GM10266 (cell line): ENCODE measurements around the gene USP33.
"Not testable (repeated sequence)": the region's sequence is repeated elsewhere in the genome, so short reads cannot be mapped to it uniquely, and the experiment has no call there.

Experiments
- DNase-seq: peaks from one replicate; pipeline ENCODE4 v3.0.0; 2012; ENCODE audit errors: extremely low spot score
- CTCF ChIP-seq: IDR thresholded peaks from 2 replicates; pipeline ENCODE4 v1.5.1; 2012; ENCODE audit warnings: mild to moderate bottlenecking, low read depth; ENCODE audit not compliant: control insufficient read depth, insufficient read depth; ENCODE audit errors: missing control alignments

The USP33 gene

DNA sequence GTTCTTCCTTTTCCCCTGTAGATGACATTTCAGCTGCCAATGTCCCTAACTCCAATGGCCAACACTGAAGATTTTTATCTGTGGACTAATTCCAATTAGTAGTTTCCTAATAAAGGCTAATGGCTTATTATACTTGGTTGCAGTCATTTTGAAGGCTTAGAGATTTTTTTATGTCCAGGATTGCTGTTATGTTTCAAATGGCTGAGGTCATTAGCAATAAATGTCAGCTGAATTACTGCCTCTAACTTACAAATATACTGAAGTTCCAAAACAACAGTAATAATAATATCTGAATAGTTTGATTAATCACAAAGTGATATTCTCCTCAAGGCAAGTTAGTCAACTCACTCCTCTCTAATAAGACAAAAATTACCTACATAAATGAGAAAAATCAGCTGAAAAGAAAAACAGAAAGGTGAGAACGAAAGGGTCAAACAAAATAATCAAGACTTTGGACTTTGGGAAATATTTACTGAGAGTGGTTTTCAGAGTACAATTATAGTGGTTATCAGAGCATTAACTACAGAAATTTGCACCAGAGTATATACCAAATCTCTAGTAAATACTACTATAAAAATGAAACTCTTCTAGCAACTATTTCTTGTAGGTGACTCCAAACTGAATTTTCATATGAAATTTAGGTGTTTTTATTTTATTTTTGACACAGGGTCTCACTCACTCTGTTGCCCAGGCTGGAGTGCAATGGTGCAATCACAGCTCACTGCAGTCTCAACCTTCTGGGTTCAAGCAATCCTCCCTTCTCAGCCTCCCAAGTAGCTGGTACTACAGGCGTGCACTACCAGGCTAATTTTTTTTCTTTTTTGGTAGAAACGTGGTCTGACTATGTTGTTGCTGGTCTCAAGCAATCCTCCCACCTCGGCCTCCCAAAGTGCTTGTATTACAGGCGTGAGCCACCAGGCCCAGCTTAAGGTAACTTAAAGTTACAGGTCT is 80.7 kb downstream of the USP33 start:
- TF ChIP-seq CTCF, result no peak
- no peak for DNase-seq

- DNase-seq, result not testable (repeated sequence)
Measured at GRCh38 chr1:77674807-77675206, 84.8 kb downstream of the USP33 start.

DNA sequence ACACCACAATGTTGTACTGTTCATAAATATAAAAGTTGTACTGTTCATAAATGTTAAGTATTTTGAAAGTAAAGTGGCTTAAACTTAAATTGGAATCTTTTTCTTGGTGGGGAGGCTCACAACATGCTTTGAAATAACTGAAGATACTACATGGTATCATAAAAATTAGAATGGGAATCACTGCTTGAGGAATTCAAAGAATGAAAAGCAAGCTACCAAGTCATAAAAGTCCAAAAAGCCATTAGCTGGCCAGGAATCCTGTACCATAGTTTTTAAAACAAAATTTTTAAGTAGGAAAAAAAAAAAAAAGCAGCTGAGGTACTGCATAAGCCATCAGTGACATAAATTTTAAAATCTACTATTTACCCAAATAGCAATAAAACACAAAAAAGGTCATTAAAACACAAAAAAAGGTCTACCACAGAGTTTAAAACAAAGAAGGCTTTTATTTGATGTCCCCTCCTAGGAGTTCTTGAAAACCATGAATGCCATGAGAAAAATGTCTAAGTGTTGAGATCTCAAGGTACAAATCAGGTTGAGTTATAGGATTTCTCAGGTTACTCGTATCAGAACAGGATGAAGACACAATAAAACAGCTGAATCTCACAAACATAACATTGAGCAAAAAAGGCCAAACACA is 85.8 kb downstream of the USP33 start:
- DNase-seq, result no peak
- no peak for TF ChIP-seq CTCF

DNA sequence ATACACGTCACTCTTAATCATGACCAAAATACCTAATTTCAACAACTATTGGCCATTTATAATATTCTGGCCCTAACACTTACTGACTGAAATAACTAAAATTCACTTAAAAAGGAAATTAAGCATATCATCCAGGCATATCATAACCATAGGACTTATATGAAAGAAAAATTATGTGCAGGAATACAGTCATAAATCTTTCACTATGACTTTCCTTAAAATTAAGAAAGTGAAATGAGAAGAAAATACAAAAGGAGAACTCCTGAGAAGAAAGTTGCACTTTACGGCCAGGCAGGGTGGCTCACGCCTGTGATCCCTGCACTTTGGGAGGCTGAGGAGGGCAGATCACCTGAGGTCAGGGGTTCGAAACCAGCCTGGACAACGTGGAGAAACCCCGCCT is 86.6 kb downstream of the USP33 start:
- TF ChIP-seq CTCF, result no peak

DNA sequence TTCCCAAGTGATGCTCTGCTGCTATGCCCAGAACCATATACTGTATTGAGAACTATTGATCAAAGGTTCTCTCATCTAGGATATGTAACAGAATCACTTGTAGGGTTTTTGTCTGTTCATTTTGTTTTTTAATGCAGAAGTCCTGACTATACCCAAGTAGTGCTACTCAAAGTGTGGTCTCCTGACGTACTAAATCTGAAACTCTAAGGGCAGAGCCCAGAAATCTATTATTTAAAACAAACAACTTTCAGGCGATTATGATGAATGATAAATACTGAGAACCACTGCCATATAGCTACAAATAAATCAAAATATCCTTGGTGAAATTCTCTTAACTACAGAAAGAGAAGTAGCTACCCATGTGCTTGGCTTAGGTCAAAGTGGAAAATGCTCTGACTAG is 87.3 kb downstream of the USP33 start:
- no peak for TF ChIP-seq CTCF
- no peak for DNase-seq

More for the DNA sequence above, 86.6 kb downstream of the USP33 start:
- DNase-seq, result no peak

GRCh38 chr1:77671836-77672235 is 87.8 kb downstream of the USP33 start:
- no peak for DNase-seq
- TF ChIP-seq CTCF, result no peak

DNA sequence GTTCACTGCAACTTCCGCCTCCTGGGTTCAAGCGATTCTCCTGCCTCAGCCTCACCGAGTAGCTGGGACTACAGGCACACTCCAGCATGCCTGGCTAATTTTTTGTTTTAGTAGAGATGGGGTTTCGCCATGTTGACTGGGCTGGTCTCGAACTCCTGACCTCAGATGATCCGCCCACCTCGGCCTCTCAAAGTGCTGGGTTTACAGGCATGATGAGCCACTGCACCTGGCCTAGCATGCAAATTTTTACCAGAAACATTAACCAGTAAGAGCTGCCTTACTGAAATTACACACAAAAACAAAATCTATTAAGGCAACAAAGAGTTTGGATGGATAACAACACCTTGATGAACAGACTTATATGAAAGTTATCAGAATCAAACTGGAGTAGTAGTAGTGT is 89.3 kb downstream of the USP33 start:
- TF ChIP-seq CTCF, result no peak
- DNase-seq, result no peak
